GM23338 (cell line): Measurements from ENCODE around the gene HLA-F. TPM values are rescaled to one million over a fixed set of nuclear protein-coding genes. Genes with fewer than 3 reads are reported as not detected.

Source experiments
- ATAC-seq: fragments of 200-7000 bp; cut with Tn5 transposase; 3 replicates; pipeline ENCODE4 v1.9.1; 2020
- DNase-seq: peaks from one replicate; pipeline ENCODE4 v3.0.0-alpha.2; 2015; ENCODE audit warnings: low spot score
- H2AFZ ChIP-seq: fragments of 200-600 bp; sonication (generic); 2 replicates; pipeline ENCODE4 v1.8.0; 2016; ENCODE audit warnings: antibody characterized with exemption, mild to moderate bottlenecking, moderate library complexity
- H3F3A ChIP-seq: fragments of 200-600 bp; sonication (generic); replicated peaks from 2 replicates; pipeline ENCODE4 v1.8.0; 2017; ENCODE audit warnings: antibody characterized with exemption, mixed run types, low read depth
- H3K27ac ChIP-seq: fragments of 200-600 bp; sonication (generic); 2 replicates; pipeline ENCODE4 v1.6.1; 2016; ENCODE audit warnings: low read depth
- H3K27me3 ChIP-seq: fragments of 200-600 bp; sonication (generic); 2 replicates; pipeline ENCODE4 v1.8.0; 2016; ENCODE audit warnings: mild to moderate bottlenecking, mixed run types, moderate library complexity; ENCODE audit not compliant: insufficient read depth
- H3K36me3 ChIP-seq: fragments of 200-600 bp; sonication (generic); 2 replicates; pipeline ENCODE4 v1.8.0; 2016; ENCODE audit warnings: mild to moderate bottlenecking; ENCODE audit not compliant: insufficient read depth
- H3K4me1 ChIP-seq: fragments of 200-600 bp; sonication (generic); 2 replicates; pipeline ENCODE4 v1.8.0; 2016; ENCODE audit warnings: mild to moderate bottlenecking, moderate library complexity; ENCODE audit not compliant: insufficient read depth
- H3K4me2 ChIP-seq: fragments of 200-600 bp; sonication (generic); 2 replicates; pipeline ENCODE4 v1.7.1; 2017; ENCODE audit warnings: mixed run types
- H3K4me3 ChIP-seq: fragments of 200-600 bp; sonication (generic); 2 replicates; pipeline ENCODE4 v1.6.1; 2016; ENCODE audit warnings: mixed run types
- H3K79me2 ChIP-seq: fragments of 200-600 bp; sonication (generic); replicated peaks from 2 replicates; pipeline ENCODE4 v1.8.0; 2017; ENCODE audit warnings: mild to moderate bottlenecking; ENCODE audit not compliant: insufficient read depth
- H3K9me2 ChIP-seq: fragments of 200-600 bp; sonication (generic); 2 replicates; pipeline ENCODE4 v1.8.0; 2017; ENCODE audit not compliant: insufficient read depth
- H4K20me1 ChIP-seq: fragments of 200-600 bp; sonication (generic); replicated peaks from 2 replicates; pipeline ENCODE4 v1.8.0; 2017; ENCODE audit warnings: mild to moderate bottlenecking; ENCODE audit not compliant: insufficient read depth
- H3K27ac Mint-ChIP-seq: 2 replicates; pipeline ENCODE4 v1.8.0; 2020; ENCODE audit warnings: inconsistent platforms, mild to moderate bottlenecking, moderate library complexity, mixed read lengths
- H3K27me3 Mint-ChIP-seq: 3 replicates; pipeline ENCODE4 v1.8.0; 2022; ENCODE audit warnings: low read depth, mild to moderate bottlenecking, moderate library complexity, mixed read lengths, inconsistent platforms; ENCODE audit not compliant: insufficient read depth, poor library complexity
- H3K36me3 Mint-ChIP-seq: 3 replicates; pipeline ENCODE4 v1.8.0; 2021; ENCODE audit warnings: low read depth, mild to moderate bottlenecking, inconsistent platforms, moderate library complexity, mixed read lengths
- H3K4me1 Mint-ChIP-seq: 3 replicates; pipeline ENCODE4 v1.8.0; 2020; ENCODE audit warnings: mild to moderate bottlenecking, inconsistent platforms, mixed read lengths
- H3K4me3 Mint-ChIP-seq: 3 replicates; pipeline ENCODE4 v1.8.0; 2021; ENCODE audit warnings: moderate library complexity, mild to moderate bottlenecking, inconsistent platforms, mixed read lengths
- H3K9me3 Mint-ChIP-seq: 3 replicates; pipeline ENCODE4 v1.8.0; 2020; ENCODE audit warnings: moderate library complexity, mild to moderate bottlenecking, inconsistent platforms, mixed read lengths
- ETS1 ChIP-seq: IDR thresholded peaks from 2 replicates; pipeline ENCODE4 v1.6.1; 2016; ENCODE audit warnings: antibody characterized with exemption
- EZH2 ChIP-seq: fragments of 200-600 bp; sonication (generic); IDR thresholded peaks from one replicate; pipeline ENCODE4 v1.8.0; 2017; ENCODE audit warnings: antibody characterized with exemption, mild to moderate bottlenecking, low read depth; ENCODE audit not compliant: unreplicated experiment
- EZH2phosphoT487 ChIP-seq: fragments of 200-600 bp; sonication (generic); IDR thresholded peaks from one replicate; pipeline ENCODE4 v1.8.1; 2018; ENCODE audit warnings: antibody characterized with exemption; ENCODE audit not compliant: unreplicated experiment
- JUNB ChIP-seq: IDR thresholded peaks from one replicate; pipeline ENCODE4 v1.6.1; 2016; ENCODE audit warnings: antibody characterized with exemption; ENCODE audit not compliant: unreplicated experiment
- POLR2AphosphoS5 ChIP-seq: IDR thresholded peaks from 2 replicates; pipeline ENCODE4 v1.6.1; 2016; ENCODE audit warnings: antibody characterized with exemption, low read depth
- REST ChIP-seq: IDR thresholded peaks from one replicate; pipeline ENCODE4 v1.6.1; 2018; ENCODE audit warnings: antibody characterized with exemption; ENCODE audit not compliant: unreplicated experiment
- STAT1 ChIP-seq: IDR thresholded peaks from one replicate; pipeline ENCODE4 v1.6.1; 2016; ENCODE audit warnings: antibody characterized with exemption; ENCODE audit not compliant: unreplicated experiment
- ZNF114 ChIP-seq: fragments of 250-450 bp; sonication (Bioruptor Pico); IDR thresholded peaks from 2 replicates; pipeline ENCODE4 v1.5.0; 2020; ENCODE audit warnings: mild to moderate bottlenecking, moderate library complexity
- ZNF462 ChIP-seq: fragments of 250-450 bp; sonication (Bioruptor Pico); IDR thresholded peaks from 2 replicates; pipeline ENCODE4 v1.5.0; 2020; ENCODE audit warnings: mild to moderate bottlenecking, moderate library complexity
- polyA plus RNA-seq: library from polyadenylated mRNA; unstranded; fragments of >200 nt; fragmentation: Nextera tagmentation; extraction: Ambion mirVana; gene quantifications from 2 replicates; pipeline ENCODE4 v1.2.1, GENCODE V29; 2016
- total RNA-seq: library from RNA; depleted of rRNA; stranded (reverse); fragments of >200 nt; shearing (Covaris generic); gene quantifications from 2 replicates; pipeline ENCODE4 v1.2.3, GENCODE V29; 2014
- TF ChIP-seq, protein P1 (sequence below), 2 experiments: fragments of 200-600 bp in 1 of 2; sonication (generic) in 1 of 2; conservative IDR thresholded peaks; 2 replicates each; pipeline versions ENCODE4 v1.5.1 to v1.6.1; 2016 to 2017; ENCODE audit warnings: antibody characterized with exemption in 2 of 2, low read depth in 2 of 2, mild to moderate bottlenecking in 2 of 2, moderate library complexity in 1 of 2

HLA-F gene
- total and polyA plus RNA-seq, 2 experiments from 2014 or later = 4.4 to 10.4 TPM

DNA sequence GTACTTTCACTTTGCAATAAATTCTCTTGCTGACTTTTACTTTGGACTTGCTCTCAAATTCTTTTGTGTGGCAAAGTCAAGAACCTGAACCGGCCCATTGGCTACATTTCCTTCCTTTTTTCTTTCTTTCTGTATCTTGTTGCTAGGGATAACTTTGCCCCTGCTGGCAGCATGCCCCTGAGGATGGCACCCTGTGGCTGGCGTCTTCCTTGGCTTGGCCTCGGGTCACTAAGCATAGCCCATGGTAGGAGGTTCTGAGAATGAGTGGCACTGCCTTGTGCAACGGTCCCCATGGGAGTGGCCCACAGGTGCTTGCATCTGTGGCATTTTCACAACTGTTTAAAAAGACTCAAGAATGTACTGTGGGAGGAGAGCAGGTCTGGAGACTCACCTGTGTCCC, 14.0 kb upstream of the HLA-F start (continued):
- TF ChIP-seq ZNF462 (CRISPR knock-in tag) = no peak
- TF ChIP-seq POLR2AphosphoS5 = no peak
- TF ChIP-seq JUNB = no peak
- TF ChIP-seq ETS1 = no peak
- TF ChIP-seq ZNF114 = no peak

- DNase-seq (no peak), ATAC-seq (no peak)
- Histone ChIP-seq H3K4me3 (no peak overlapping the region), H3K27me3 (no peaks in the 10 kb centered on the region), H3K9me2 (0 out of 2 replicates have a peak, but pooled peaks cover 5% of the 10 kb centered on the region), H3K4me2 (no peak overlapping the region), H3F3A (no peaks in the 10 kb centered on the region), H3K79me2 (no peaks in the 10 kb centered on the region), H3K36me3 (no peaks in the 10 kb centered on the region), H3K4me1 (peaks cover 7% of the 10 kb centered on the region; the same call in 1 of the 2 replicates), H2AFZ (no peak overlapping the region), H4K20me1 (no peaks in the 10 kb centered on the region), H3K27ac (no peak overlapping the region)
- H3K27ac Mint-ChIP-seq = no peak overlapping the region
- no peaks in the 10 kb centered on the region for H3K9me3 Mint-ChIP-seq
- H3K4me1 Mint-ChIP-seq = peaks cover 10% of the 10 kb centered on the region
- no peak overlapping the region for H3K4me3 Mint-ChIP-seq
- H3K36me3 Mint-ChIP-seq = no peaks in the 10 kb centered on the region
- peaks cover 11% of the 10 kb centered on the region for H3K27me3 Mint-ChIP-seq
- no peak for TF ChIP-seq EZH2
- no peak for TF ChIP-seq JUNB
- TF ChIP-seq STAT1 = no peak
- TF ChIP-seq POLR2AphosphoS5 = no peak
- no peak for TF ChIP-seq REST
- TF ChIP-seq, protein P1, sequence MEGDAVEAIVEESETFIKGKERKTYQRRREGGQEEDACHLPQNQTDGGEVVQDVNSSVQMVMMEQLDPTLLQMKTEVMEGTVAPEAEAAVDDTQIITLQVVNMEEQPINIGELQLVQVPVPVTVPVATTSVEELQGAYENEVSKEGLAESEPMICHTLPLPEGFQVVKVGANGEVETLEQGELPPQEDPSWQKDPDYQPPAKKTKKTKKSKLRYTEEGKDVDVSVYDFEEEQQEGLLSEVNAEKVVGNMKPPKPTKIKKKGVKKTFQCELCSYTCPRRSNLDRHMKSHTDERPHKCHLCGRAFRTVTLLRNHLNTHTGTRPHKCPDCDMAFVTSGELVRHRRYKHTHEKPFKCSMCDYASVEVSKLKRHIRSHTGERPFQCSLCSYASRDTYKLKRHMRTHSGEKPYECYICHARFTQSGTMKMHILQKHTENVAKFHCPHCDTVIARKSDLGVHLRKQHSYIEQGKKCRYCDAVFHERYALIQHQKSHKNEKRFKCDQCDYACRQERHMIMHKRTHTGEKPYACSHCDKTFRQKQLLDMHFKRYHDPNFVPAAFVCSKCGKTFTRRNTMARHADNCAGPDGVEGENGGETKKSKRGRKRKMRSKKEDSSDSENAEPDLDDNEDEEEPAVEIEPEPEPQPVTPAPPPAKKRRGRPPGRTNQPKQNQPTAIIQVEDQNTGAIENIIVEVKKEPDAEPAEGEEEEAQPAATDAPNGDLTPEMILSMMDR (conservative IDR thresholded peaks at IDR 0.05; ENCODE audit: low read depth in 2 of 2) = no peak
- TF ChIP-seq ZNF114 = no peak
- no peak for TF ChIP-seq EZH2phosphoT487
Measured at GRCh38 chr6:29710281-29710941, 12.8 kb upstream of the HLA-F start.
